Neural progenitor cell (in vitro differentiated cells): ENCODE data around the gene NME5. TPM values are rescaled to one million over a fixed set of nuclear protein-coding genes. Genes with fewer than 3 reads are reported as not detected.
A peak's percentile ranks its signal among the peaks of the same experiment; 100 is the strongest.

ENCODE experiments used
- DNase-seq: peaks from one replicate; pipeline ENCODE4 v3.0.0-alpha.2; 2016; ENCODE audit warnings: low spot score
- H2AFZ ChIP-seq: fragments of 200-600 bp; sonication (generic); replicated peaks from 2 replicates; pipeline ENCODE4 v1.6.1; 2016; ENCODE audit warnings: antibody characterized with exemption
- H3F3A ChIP-seq: fragments of 200-600 bp; sonication (generic); 2 replicates; pipeline ENCODE4 v1.6.1; 2016; ENCODE audit warnings: antibody characterized with exemption, low read depth
- H3K27ac ChIP-seq: fragments of 200-600 bp; sonication (generic); 2 replicates; pipeline ENCODE4 v1.5.1; 2016; ENCODE audit warnings: mild to moderate bottlenecking
- H3K27me3 ChIP-seq: fragments of 200-600 bp; sonication (generic); 2 replicates; pipeline ENCODE4 v1.6.1; 2016; ENCODE audit warnings: mild to moderate bottlenecking, moderate library complexity
- H3K36me3 ChIP-seq: fragments of 200-600 bp; sonication (generic); 2 replicates; pipeline ENCODE4 v1.5.1; 2016
- H3K4me1 ChIP-seq: fragments of 200-600 bp; sonication (generic); 2 replicates; pipeline ENCODE4 v1.6.1; 2016; ENCODE audit warnings: mixed run types
- H3K4me2 ChIP-seq: fragments of 200-600 bp; sonication (generic); 2 replicates; pipeline ENCODE4 v1.6.1; 2016
- H3K4me3 ChIP-seq: fragments of 200-600 bp; sonication (generic); 2 replicates; pipeline ENCODE4 v1.5.1; 2016
- H3K79me2 ChIP-seq: fragments of 200-600 bp; sonication (generic); 2 replicates; pipeline ENCODE4 v1.6.1; 2016; ENCODE audit warnings: low read depth
- H3K9ac ChIP-seq: fragments of 200-600 bp; sonication (generic); 2 replicates; pipeline ENCODE4 v1.6.1; 2016
- H3K9me3 ChIP-seq: fragments of 200-600 bp; sonication (generic); 2 replicates; pipeline ENCODE4 v1.5.1; 2016; ENCODE audit warnings: low read depth
- H4K20me1 ChIP-seq: fragments of 200-600 bp; sonication (generic); 2 replicates; pipeline ENCODE4 v1.6.1; 2016; ENCODE audit warnings: low read depth
- H3K27ac Mint-ChIP-seq: 3 replicates; pipeline ENCODE4 v1.8.0; 2021; ENCODE audit warnings: mixed read lengths
- H3K27me3 Mint-ChIP-seq: 2 replicates; pipeline ENCODE4 v1.8.0; 2022; ENCODE audit warnings: low read depth, mild to moderate bottlenecking, inconsistent platforms, moderate library complexity, mixed read lengths; ENCODE audit not compliant: insufficient read depth
- H3K36me3 Mint-ChIP-seq: 3 replicates; pipeline ENCODE4 v1.8.0; 2021; ENCODE audit warnings: mixed read lengths
- H3K4me1 Mint-ChIP-seq: 3 replicates; pipeline ENCODE4 v1.8.0; 2021; ENCODE audit warnings: mixed read lengths
- H3K4me3 Mint-ChIP-seq: 3 replicates; pipeline ENCODE4 v1.8.0; 2021; ENCODE audit warnings: mild to moderate bottlenecking, moderate library complexity, mixed read lengths
- H3K9me3 Mint-ChIP-seq: 3 replicates; pipeline ENCODE4 v1.8.0; 2020; ENCODE audit warnings: mixed read lengths
- CTCF ChIP-seq: fragments of 200-600 bp; sonication (generic); IDR thresholded peaks from 2 replicates; pipeline ENCODE4 v1.5.1; 2017; ENCODE audit warnings: antibody characterized with exemption, mild to moderate bottlenecking
- EZH2 ChIP-seq: fragments of 200-600 bp; sonication (generic); IDR thresholded peaks from 2 replicates; pipeline ENCODE4 v1.6.1; 2017; ENCODE audit warnings: antibody characterized with exemption, mild to moderate bottlenecking, moderate library complexity
- EZH2phosphoT487 ChIP-seq: fragments of 200-600 bp; sonication (generic); IDR thresholded peaks from 2 replicates; pipeline ENCODE4 v1.6.1; 2017; ENCODE audit warnings: antibody characterized with exemption
- total RNA-seq: library from RNA; depleted of rRNA; stranded (reverse); fragments of >200 nt; gene quantifications from 2 replicates; pipeline ENCODE4 v1.2.3, GENCODE V29; 2015; ENCODE audit warnings: low replicate concordance

Gene NME5
- total RNA-seq, 1 donor from 2014 or later = 8.0 TPM

- no peak overlapping the region for H3K4me3 ChIP-seq
- H3K27ac ChIP-seq = no peak overlapping the region
- no peak overlapping the region for H3K4me3 Mint-ChIP-seq
- no peak for TF ChIP-seq EZH2
- no peak for TF ChIP-seq EZH2phosphoT487
- no peak for TF ChIP-seq CTCF
- no peak overlapping the region for H3K4me2 ChIP-seq
- no peak overlapping the region for H3K27ac Mint-ChIP-seq
- H2AFZ ChIP-seq = no peak overlapping the region
- no peaks in the 10 kb centered on the region for H3K9me3 Mint-ChIP-seq
- H3K27me3 ChIP-seq = peaks cover 14% of the 10 kb centered on the region
- H3K4me1 ChIP-seq = peaks cover 15% of the 10 kb centered on the region
- H3K27me3 Mint-ChIP-seq = peaks cover 5% of the 10 kb centered on the region
- peaks cover 5% of the 10 kb centered on the region for H3F3A ChIP-seq
- H3K79me2 ChIP-seq = no peaks in the 10 kb centered on the region
- no peak overlapping the region for H3K9ac ChIP-seq
- H3K36me3 ChIP-seq = no peaks in the 10 kb centered on the region
- H3K4me1 Mint-ChIP-seq = peaks cover 16% of the 10 kb centered on the region
- no peaks in the 10 kb centered on the region for H3K36me3 Mint-ChIP-seq
- H4K20me1 ChIP-seq = no peaks in the 10 kb centered on the region
- no peak for DNase-seq
- H3K9me3 ChIP-seq = no peaks in the 10 kb centered on the region
Observed at GRCh38 chr5:138091685-138092084, 47.5 kb downstream of the NME5 start.

DNA sequence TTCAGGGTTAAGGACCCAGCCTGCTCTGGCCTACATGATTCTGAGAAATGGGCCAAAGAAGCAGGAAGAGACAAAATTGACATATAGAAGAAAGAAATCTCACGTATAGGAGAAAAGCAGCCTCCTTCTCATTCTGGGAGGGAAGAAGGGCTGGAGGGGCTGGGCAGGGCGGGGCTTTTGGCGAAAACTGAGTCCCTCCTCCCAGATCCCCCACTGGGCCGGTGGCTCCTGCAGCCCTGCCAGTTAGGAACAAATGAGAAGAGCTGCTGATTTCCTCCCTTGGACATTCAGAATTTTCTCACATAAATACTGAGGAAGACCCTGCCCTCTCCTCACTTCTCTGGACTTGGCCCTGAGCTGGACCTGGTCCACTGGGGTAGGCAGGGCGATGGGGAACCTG, 55.5 kb downstream of the NME5 start, which contains the start of gene WNT8A:
TSS of gene WNT8A (plus strand) at position 332 of the 400 bp plus-strand sequence. CDS start 95 bp downstream, outside the sequence.
- no peak within 1 kb of the TSS for H3K9ac ChIP-seq
- H3K4me1 ChIP-seq = peaks cover 10% of the 10 kb centered on the region
- no peaks in the 10 kb centered on the region for H3K79me2 ChIP-seq
- peak within 1 kb of the TSS; percentile 35 for H3K4me2 ChIP-seq
- H3F3A ChIP-seq = peaks cover 4% of the 10 kb centered on the region
- H4K20me1 ChIP-seq = no peaks in the 10 kb centered on the region
- no peaks in the 10 kb centered on the region for H3K27me3 ChIP-seq
- no peak within 1 kb of the TSS for H3K4me3 ChIP-seq
- Mint-ChIP-seq H3K27me3 (peaks cover under 1% of the 10 kb centered on the region), H3K4me1 (peaks cover 2% of the 10 kb centered on the region), H3K9me3 (no peaks in the 10 kb centered on the region), H3K36me3 (no peaks in the 10 kb centered on the region), H3K4me3 (no peak within 1 kb of the TSS), H3K27ac (no peak within 1 kb of the TSS)
- no peaks in the 10 kb centered on the region for H3K36me3 ChIP-seq
- no peak for DNase-seq
- H2AFZ ChIP-seq = peak within 1 kb of the TSS; percentile 76
- no peaks in the 10 kb centered on the region for H3K9me3 ChIP-seq
- TF ChIP-seq CTCF (no peak), EZH2 (no peak), EZH2phosphoT487 (no peak)
- no peak within 1 kb of the TSS for H3K27ac ChIP-seq

- Mint-ChIP-seq H3K4me1 (peaks cover 10% of the 10 kb centered on the region), H3K27ac (no peak overlapping the region), H3K4me3 (no peak overlapping the region), H3K36me3 (no peaks in the 10 kb centered on the region), H3K9me3 (no peaks in the 10 kb centered on the region), H3K27me3 (no peaks in the 10 kb centered on the region)
- Histone ChIP-seq H3K9ac (no peak overlapping the region), H4K20me1 (no peaks in the 10 kb centered on the region), H3K36me3 (no peaks in the 10 kb centered on the region), H3K27me3 (no peaks in the 10 kb centered on the region), H3K9me3 (no peaks in the 10 kb centered on the region), H3K4me1 (peaks cover 26% of the 10 kb centered on the region), H3K4me2 (no peak overlapping the region), H3F3A (peaks cover 19% of the 10 kb centered on the region), H3K4me3 (no peak overlapping the region), H3K79me2 (no peaks in the 10 kb centered on the region), H2AFZ (no peak overlapping the region), H3K27ac (no peak overlapping the region)
- DNase-seq = no peak
- TF ChIP-seq EZH2phosphoT487 (no peak), EZH2 (no peak), CTCF (peak; percentile 16)
Observed at GRCh38 chr5:138082033-138082432, 57.2 kb downstream of the NME5 start.
